Measurements from ENCODE around the gene RUNX2. TPM values are rescaled to one million over a fixed set of nuclear protein-coding genes. Genes with fewer than 3 reads are reported as not detected.
A peak's percentile ranks its signal among the peaks of the same experiment; 100 is the strongest.
"Not testable (repeated sequence)": the region's sequence is repeated elsewhere in the genome, so short reads cannot be mapped to it uniquely, and the experiment has no call there.

The RUNX2 gene
- 1 to 10 TPM; 5.2 to 5.9 TPM for total RNA-seq
- 1 to 10 TPM; 2.5 to 3.4 (median 2.8) TPM for polyA plus RNA-seq (ENCODE audit: insufficient read length in 6 of 6)
- long read RNA-seq, donor 1: 0 reads
- long read RNA-seq, donor 2: 0 reads
- long read RNA-seq, donor 3: 0 reads
- long read RNA-seq, donor 4: 0 reads
- long read RNA-seq, donor 5: 0 reads
- long read RNA-seq, donor 6: 0 reads
- long read RNA-seq, donor 7: 0 reads
- long read RNA-seq, donor 8: 0 reads
- long read RNA-seq, donor 9: 0 reads
- long read RNA-seq, donor 10: 0 reads
- long read RNA-seq, donor 11: 0 reads
- long read RNA-seq, donor 12: 0 reads

DNA sequence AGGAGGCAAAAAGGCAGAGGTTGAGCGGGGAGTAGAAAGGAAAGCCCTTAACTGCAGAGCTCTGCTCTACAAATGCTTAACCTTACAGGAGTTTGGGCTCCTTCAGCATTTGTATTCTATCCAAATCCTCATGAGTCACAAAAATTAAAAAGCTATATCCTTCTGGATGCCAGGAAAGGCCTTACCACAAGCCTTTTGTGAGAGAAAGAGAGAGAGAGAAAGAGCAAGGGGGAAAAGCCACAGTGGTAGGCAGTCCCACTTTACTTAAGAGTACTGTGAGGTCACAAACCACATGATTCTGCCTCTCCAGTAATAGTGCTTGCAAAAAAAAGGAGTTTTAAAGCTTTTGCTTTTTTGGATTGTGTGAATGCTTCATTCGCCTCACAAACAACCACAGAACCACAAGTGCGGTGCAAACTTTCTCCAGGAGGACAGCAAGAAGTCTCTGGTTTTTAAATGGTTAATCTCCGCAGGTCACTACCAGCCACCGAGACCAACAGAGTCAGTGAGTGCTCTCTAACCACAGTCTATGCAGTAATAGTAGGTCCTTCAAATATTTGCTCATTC lies at the start of gene RUNX2:
TSS of gene RUNX2 (plus strand) at position 375 of the 567 bp plus-strand sequence. CDS start 397 bp downstream, outside the sequence.
- ATAC-seq (peak; percentile 93), DNase-seq (peak in 2 of 4 donors; percentile 22 to 36)
- Histone ChIP-seq H3K9me3 (no peaks in the 10 kb centered on the region), H3K27me3 (no peaks in the 10 kb centered on the region), H3K4me1 (peaks cover 0 to 12% of the 10 kb centered on the region in 2 donors), H3K36me3 (no peaks in the 10 kb centered on the region), H3K4me3 (peak within 1 kb of the TSS; percentile 3 to 15), H3K27ac (peak within 1 kb of the TSS; percentile 53 to 69)
- TF ChIP-seq, protein P1, sequence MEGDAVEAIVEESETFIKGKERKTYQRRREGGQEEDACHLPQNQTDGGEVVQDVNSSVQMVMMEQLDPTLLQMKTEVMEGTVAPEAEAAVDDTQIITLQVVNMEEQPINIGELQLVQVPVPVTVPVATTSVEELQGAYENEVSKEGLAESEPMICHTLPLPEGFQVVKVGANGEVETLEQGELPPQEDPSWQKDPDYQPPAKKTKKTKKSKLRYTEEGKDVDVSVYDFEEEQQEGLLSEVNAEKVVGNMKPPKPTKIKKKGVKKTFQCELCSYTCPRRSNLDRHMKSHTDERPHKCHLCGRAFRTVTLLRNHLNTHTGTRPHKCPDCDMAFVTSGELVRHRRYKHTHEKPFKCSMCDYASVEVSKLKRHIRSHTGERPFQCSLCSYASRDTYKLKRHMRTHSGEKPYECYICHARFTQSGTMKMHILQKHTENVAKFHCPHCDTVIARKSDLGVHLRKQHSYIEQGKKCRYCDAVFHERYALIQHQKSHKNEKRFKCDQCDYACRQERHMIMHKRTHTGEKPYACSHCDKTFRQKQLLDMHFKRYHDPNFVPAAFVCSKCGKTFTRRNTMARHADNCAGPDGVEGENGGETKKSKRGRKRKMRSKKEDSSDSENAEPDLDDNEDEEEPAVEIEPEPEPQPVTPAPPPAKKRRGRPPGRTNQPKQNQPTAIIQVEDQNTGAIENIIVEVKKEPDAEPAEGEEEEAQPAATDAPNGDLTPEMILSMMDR (IDR thresholded peaks at IDR 0.05): no peak
- intact Hi-C loops (cut with DNase I): no loop called here

DNA sequence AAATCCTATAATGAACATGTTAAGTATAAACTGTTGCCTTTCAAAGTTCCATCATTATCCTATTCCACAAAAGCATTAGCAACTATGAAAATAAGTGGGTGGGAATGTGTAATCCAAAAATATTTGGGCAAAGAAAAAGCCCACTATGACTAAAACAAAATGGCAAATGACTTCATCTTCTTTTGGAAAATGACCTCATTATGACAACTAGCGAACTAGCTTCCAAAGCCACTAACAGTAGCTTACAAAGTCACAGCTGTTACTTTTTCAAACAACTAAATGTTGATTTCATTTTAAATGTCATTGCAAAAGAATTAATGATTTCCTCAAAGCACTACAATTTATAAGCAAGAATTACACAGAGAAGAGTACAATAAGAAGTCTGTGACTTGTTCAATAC lies 49.8 kb upstream of the RUNX2 start:
- peak in 1 of 4 donors; percentile 3 for DNase-seq
- H3K36me3 ChIP-seq: no peaks in the 10 kb centered on the region
- no peak overlapping the region for H3K4me3 ChIP-seq
- no peak overlapping the region for H3K27ac ChIP-seq
- H3K27me3 ChIP-seq: no peaks in the 10 kb centered on the region
- ATAC-seq: no peak
- no peaks in the 10 kb centered on the region for H3K4me1 ChIP-seq
- intact Hi-C loops (cut with DNase I): no loop called here
- TF ChIP-seq, protein P1 (IDR thresholded peaks at IDR 0.05): no peak
- H3K9me3 ChIP-seq: peaks cover 0 to 6% of the 10 kb centered on the region in 2 donors

DNA sequence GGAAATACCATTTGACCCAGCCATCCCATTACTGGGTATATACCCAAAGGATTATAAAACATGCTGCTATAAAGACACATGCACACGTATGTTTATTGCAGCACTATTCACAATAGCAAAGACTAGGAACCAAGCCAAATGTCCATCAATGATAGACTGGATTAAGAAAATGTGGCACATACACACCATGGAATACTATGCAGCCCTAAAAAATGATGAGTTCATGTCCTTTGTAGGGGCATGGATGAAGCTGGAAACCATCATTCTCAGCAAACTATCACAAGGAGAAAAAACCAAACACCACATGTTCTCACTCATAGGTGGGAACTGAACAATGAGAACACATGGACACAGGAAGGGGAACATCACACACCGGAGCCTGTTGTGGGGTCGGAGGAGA lies 41.4 kb upstream of the RUNX2 start:
- H3K27me3 ChIP-seq; intact Hi-C loops (cut with DNase I); DNase-seq; H3K27ac ChIP-seq; H3K36me3 ChIP-seq; H3K4me1 ChIP-seq; H3K9me3 ChIP-seq; H3K4me3 ChIP-seq; ATAC-seq: not testable (repeated sequence)

DNA sequence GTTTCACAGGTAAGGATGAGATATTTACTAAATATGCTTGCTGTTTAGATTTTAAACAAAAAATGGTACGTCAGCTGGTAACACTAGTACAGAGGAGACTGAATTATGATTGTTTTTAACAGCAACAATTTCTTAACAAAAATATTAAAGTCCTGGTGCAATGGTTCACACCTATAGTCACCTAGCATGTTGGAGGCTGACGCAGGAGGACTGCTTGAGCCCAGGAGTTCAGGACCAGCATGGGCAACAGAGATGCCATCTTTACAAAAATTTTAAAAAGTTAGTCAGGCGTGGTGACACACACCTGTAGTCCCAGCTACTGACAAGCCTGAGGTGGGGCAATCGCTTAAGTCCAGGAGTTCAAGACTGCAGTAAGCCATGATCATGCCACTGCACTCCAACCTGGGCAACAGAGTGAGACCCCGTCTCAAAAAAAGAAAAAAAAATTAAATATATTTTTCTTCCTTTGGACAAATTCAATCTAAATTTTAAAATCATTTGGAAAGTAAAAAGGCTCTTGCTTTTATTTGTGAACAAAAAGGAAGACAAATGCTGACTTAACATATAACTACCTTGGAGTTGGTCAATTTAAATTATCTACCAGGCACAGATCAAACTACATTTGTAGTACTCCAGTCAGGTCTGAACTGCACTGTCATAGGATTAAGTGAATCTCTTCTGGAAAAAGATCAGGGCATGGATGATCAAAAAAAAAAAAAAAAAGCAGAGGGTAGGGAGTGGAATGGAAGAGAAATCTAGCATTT lies 38.2 kb upstream of the RUNX2 start:
- intact Hi-C loops (cut with DNase I): no loop called here
- Histone ChIP-seq H3K27me3 (no peaks in the 10 kb centered on the region), H3K4me3 (no peak overlapping the region), H3K9me3 (peaks cover 0 to 4% of the 10 kb centered on the region in 2 donors), H3K4me1 (no peaks in the 10 kb centered on the region), H3K27ac (no peak overlapping the region), H3K36me3 (no peaks in the 10 kb centered on the region)
- ATAC-seq (no peak), DNase-seq (no peak)
- TF ChIP-seq, protein P1 (IDR thresholded peaks at IDR 0.05): no peak

DNA sequence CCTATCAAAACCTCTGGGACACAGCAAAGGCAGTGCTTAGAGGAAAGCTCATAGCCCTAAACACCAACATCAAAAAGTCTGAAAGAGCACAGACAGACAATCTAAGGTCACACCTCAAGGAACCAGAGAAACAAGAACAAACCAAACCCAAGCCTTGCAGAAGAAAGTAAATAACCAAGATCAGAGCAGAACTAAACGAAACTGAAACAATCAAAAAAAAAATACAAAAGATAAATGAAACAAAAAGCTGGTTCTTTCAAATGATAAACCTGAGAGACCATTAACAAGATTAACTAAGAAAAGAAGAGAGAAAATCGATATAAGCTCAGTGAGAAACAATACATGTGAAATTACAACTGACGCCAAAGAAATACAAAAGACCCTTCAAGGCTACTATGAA lies 34.8 kb upstream of the RUNX2 start:
- Histone ChIP-seq H3K27ac (no peak overlapping the region), H3K4me1 (no peaks in the 10 kb centered on the region), H3K9me3 (peaks cover 0 to 4% of the 10 kb centered on the region in 2 donors), H3K36me3 (no peaks in the 10 kb centered on the region), H3K27me3 (no peaks in the 10 kb centered on the region), H3K4me3 (no peak overlapping the region)
- intact Hi-C loops (cut with DNase I): no loop called here
- no peak for DNase-seq
- ATAC-seq: no peak
- TF ChIP-seq, protein P1 (IDR thresholded peaks at IDR 0.05): no peak

DNA sequence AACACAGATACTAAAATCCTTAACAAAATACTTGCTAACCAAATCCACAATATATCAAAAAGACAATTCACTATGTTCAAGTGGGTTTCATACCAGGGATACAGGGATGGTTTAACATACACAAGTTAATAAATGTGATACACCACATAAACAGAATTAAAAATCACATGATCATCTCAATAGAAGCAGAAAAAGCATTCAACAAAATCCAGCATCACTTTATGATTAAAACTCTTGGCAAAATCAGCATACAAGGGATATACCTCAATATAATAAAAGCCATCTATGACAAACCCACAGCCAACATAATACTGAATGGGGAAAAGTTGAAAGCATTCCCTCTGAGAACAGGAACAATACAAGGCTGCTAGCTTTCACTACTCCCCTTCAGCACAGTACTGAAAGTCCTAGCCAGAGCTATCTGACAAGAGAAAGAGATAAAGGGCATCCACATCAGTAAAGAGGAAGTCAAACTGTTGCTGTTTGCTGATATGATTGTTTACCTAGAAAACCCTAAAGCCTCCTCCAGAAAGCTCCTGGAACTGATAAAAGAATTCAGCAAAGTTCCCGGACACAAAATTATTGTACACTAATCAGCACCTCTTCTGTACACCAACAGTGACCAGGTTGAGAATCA lies 33.9 kb upstream of the RUNX2 start:
- H3K4me3 ChIP-seq; intact Hi-C loops (cut with DNase I); H3K9me3 ChIP-seq: not testable (repeated sequence)

More for the DNA sequence above, 33.9 kb upstream of the RUNX2 start:
- ATAC-seq, H3K36me3 ChIP-seq, H3K27ac ChIP-seq, H3K27me3 ChIP-seq, DNase-seq, H3K4me1 ChIP-seq: not testable (repeated sequence)
